NCI-H2227 (cell line): ENCODE data around the gene IGSF9B.

ENCODE experiments used
- DNase-seq: peaks from one replicate; lab custom pipeline; 2025; ENCODE audit not compliant: unreplicated experiment; lab: John Stamatoyannopoulos, UW

IGSF9B gene

GRCh38 chr11:133864756-133865155 is 92.0 kb downstream of the IGSF9B start:
- DNase-seq = no peak

GRCh38 chr11:133860151-133860550 is 96.6 kb downstream of the IGSF9B start:
- no peak for DNase-seq
